ENCODE results near the gene PADI2.

GRCh38 chr1:17075470-17076255 lies 43.6 kb downstream of the PADI2 start:
- TF ChIP-seq, protein P1, sequence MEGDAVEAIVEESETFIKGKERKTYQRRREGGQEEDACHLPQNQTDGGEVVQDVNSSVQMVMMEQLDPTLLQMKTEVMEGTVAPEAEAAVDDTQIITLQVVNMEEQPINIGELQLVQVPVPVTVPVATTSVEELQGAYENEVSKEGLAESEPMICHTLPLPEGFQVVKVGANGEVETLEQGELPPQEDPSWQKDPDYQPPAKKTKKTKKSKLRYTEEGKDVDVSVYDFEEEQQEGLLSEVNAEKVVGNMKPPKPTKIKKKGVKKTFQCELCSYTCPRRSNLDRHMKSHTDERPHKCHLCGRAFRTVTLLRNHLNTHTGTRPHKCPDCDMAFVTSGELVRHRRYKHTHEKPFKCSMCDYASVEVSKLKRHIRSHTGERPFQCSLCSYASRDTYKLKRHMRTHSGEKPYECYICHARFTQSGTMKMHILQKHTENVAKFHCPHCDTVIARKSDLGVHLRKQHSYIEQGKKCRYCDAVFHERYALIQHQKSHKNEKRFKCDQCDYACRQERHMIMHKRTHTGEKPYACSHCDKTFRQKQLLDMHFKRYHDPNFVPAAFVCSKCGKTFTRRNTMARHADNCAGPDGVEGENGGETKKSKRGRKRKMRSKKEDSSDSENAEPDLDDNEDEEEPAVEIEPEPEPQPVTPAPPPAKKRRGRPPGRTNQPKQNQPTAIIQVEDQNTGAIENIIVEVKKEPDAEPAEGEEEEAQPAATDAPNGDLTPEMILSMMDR (conservative IDR thresholded peaks at IDR 0.05): peak; percentile 53
- TF ChIP-seq EZH2 (IDR thresholded peaks at IDR 0.05; ENCODE audit: low read depth): no peak

Measured in PC-9 (cell line).